GM19455 (cell line): Measurements from ENCODE around the gene KRTAP20-1.

Source experiments
- ATAC-seq: cut with Tn5 transposase; IDR thresholded peaks from one replicate; pipeline ENCODE4 v1.9.1; 2021; ENCODE audit not compliant: unreplicated experiment

Gene KRTAP20-1

DNA sequence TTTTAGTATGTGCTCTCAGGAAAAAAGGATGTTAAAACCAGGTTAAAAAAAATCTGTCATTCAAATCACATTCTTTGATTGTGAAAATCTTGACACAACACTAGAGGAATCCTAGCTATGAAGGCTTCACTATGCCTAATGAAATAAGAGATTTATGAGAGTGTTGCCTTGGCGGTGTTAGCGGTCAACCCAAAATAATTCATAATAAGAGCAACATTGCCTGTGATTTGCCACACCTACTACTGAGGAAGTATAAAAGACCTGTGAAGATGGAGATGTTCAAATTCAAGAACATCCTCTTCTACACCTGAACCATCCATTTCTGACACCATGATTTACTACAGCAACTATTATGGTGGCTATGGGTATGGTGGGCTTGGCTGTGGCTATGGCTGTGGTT, at the start of gene KRTAP20-1:
Gene KRTAP20-1 (plus strand): TSS at position 301 of the 400 bp plus-strand sequence. CDS start 30 bp downstream, at position 331.
- no peak for ATAC-seq

DNA sequence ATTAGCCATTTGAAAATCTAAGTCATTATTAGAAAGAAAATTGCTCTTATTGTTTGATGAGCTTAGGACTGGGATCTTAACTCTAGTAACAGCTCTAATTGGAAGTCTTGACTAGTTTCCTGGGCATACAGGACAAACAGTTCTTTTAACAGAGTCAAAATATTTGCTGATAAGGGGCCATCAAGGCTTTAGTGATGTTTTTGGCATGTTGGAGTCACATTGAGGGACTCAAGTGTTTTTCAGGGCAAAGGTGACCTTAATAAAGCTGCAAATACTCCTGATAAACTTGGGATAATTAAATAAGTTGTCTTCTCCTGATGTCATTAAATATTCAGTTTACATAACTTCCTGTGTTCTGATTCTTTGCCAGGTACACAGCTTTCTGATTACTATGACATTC, 48.6 kb upstream of the KRTAP20-1 start:
- ATAC-seq, result no peak

DNA sequence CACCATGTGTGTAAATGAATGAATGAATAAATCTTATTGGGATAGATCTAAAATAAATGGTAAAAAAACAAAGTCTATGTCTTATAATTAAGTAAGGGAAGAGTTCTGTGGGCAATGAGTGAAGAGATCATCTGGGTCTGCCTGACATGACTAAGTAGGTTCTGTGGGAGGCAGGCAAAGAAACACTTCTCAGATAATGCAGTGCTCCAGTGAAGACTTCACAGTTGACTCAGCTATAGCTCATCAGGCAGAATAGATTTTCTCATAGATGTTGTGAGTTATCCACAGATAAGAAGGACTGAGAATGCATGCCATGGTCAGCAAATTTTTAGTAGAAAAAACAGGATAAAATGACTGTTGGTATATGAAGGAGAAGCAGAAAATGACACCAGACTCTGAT, 38.5 kb upstream of the KRTAP20-1 start:
- no peak for ATAC-seq

- no peak for ATAC-seq
These were observed 36.9 kb upstream of the KRTAP20-1 start for GRCh38 chr21:30579346-30579745.

DNA sequence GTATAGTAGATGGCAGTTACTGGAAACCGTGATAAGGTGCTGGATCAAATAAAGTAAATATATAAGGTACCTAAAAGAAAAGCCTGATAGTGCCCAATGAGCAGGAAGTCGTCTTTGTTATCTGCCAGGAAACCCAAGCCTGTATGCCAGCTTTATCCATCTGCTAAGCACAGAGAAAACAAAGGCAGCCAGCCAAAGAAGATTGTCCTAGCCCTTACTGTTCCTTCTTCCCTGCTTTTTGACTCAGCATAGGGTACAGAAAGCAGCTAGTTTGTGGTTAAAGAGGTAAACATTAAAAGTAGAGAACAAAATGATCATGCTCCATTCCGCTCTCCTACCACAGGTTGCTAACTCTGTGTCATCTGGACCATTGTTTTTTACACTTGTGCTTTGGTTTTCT, 36.1 kb upstream of the KRTAP20-1 start:
- ATAC-seq, result no peak

DNA sequence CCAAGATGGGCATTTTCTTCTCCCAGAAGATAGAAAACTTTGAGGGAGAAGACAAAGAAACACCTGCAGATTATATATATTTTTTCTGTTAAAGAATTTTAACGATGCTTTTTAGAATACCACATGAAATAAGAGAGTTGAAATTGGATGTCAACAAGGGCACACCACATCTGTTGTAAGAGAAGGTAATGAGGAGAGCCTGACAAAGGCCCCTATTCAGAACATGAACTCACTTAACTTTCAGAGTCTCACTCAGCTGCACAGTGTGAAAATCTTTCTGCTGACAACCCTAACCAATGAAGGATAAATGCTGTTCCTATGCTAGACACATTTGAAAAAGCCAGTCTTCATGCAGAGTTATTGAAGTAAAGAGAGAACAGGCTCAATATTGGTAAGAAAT, 33.4 kb upstream of the KRTAP20-1 start:
- no peak for ATAC-seq

DNA sequence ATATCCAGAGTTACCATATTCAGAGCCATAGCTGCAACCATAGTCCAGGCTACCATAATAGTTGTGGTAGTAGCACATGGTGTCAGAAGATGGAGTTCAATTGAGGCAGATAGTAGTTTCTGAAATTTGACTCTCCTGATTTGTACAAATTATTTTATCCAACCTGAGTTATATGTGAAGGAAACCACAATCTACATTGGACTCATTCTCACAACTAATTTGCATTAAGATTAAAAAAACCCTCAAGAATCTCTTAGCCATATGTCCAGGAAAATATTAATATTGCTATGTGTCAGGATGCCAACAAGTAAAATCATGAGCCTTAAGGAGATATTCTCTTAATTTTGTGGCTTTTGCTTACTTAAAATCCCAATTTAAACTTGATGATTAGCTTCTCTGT, 25.9 kb upstream of the KRTAP20-1 start, which contains the start of gene KRTAP22-2:
Gene KRTAP22-2 (minus strand): TSS at position 101 of the 400 bp plus-strand sequence.
- ATAC-seq, result no peak

GRCh38 chr21:30592140-30592539, 24.1 kb upstream of the KRTAP20-1 start, which contains the start of gene KRTAP6-3:
TSS of gene KRTAP6-3 (plus strand) at chr21:30592440. CDS start at chr21:30592446, 6 bp downstream.
- ATAC-seq, result no peak

- no peak for ATAC-seq
These were observed 17.4 kb upstream of the KRTAP20-1 start, which contains the start of gene KRTAP6-2 for GRCh38 chr21:30598802-30599201. TSS of gene KRTAP6-2 (minus strand) at chr21:30598902. CDS start at chr21:30598874, 28 bp downstream.

GRCh38 chr21:30600787-30601186, 15.4 kb upstream of the KRTAP20-1 start, which contains the start of gene KRTAP22-1:
TSS of gene KRTAP22-1 (plus strand) at chr21:30601087.
- no peak for ATAC-seq

DNA sequence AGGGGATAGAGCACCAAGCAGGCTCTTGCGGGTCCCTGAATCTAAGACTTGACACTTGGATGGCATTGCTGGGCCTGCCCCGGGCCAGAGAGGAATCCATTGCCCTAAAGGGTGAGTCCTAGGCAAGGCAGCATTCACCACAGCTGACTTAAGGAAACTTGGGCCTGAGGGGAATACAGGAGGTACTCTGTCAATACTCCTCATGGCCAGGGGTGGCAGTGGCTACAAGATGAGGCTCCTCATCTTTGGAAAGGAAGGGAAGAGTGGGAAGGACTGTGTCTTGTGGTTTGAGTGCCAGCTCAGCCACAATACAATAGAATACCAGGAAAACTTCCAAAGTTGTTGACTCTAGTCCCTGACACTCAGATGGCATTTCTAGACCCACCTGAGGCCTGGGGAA, 10.3 kb upstream of the KRTAP20-1 start:
- ATAC-seq, result no peak

GRCh38 chr21:30612132-30612531, 4.1 kb upstream of the KRTAP20-1 start:
- ATAC-seq, result no peak

GRCh38 chr21:30613836-30614235, 2.4 kb upstream of the KRTAP20-1 start, which contains the start of gene KRTAP6-1:
TSS of gene KRTAP6-1 (minus strand) at chr21:30613930. CDS start at chr21:30613904, 26 bp downstream.
- ATAC-seq, result no peak

- ATAC-seq, result no peak
These were observed 1.0 kb upstream of the KRTAP20-1 start for GRCh38 chr21:30615199-30615598.

GRCh38 chr21:30620080-30620479, 3.9 kb downstream of the KRTAP20-1 start:
- no peak for ATAC-seq

- no peak for ATAC-seq
These were observed 4.3 kb downstream of the KRTAP20-1 start, which contains the start of gene KRTAP20-4 for GRCh38 chr21:30620522-30620921. TSS of gene KRTAP20-4 (plus strand) at chr21:30620627.

- no peak for ATAC-seq
These were observed 7.1 kb downstream of the KRTAP20-1 start for GRCh38 chr21:30623362-30623761.

DNA sequence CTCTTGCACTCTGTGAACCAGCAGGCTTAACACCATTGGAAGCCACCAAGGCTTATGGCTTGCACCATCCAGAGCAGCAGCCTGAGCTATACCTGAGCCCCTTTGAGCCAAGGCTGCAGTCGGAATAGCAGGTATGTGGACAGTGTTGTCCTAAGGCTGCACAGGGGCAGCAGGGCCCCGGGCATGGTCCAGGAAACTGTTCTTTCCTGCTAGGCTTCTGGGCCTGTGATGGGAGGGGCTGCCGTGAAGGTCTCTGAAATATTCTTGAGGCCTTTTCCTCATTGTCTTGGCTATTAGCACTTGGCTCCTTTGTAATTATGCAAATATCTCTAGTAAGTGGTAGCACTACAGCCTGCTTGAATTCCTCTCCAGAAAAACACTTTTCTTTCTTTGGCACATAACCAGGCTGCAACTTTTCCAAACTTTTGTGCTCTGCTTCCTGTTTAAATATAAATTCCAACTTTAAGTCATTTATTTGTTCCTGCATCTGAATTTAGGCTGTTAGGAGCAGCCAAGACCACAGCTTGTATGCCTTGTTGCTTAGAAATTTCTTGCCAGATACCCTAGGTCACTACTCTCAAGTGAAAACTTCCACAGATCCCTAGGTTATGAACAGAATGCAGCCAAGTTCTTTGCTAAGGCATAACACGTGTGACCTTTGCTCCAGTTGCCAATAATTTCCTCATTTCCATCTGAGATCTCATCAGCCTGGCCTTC, 9.4 kb downstream of the KRTAP20-1 start:
- ATAC-seq, result no peak

- ATAC-seq, result no peak
These were observed 11.9 kb downstream of the KRTAP20-1 start for GRCh38 chr21:30628109-30628508.

- ATAC-seq, result no peak
These were observed 13.0 kb downstream of the KRTAP20-1 start for GRCh38 chr21:30629200-30629599.

- no peak for ATAC-seq
These were observed 18.7 kb downstream of the KRTAP20-1 start, which contains the start of gene KRTAP20-2 for GRCh38 chr21:30634906-30635305. TSS of gene KRTAP20-2 (plus strand) at chr21:30635206. CDS start at chr21:30635264, 58 bp downstream.

- no peak for ATAC-seq
These were observed 22.5 kb downstream of the KRTAP20-1 start for GRCh38 chr21:30638686-30639085.
